DOHH2 (cell line): ENCODE data around the gene SEC24B.

Source experiments
- H3F3A ChIP-seq: fragments of 200-600 bp; sonication (generic), shearing (Covaris generic); 2 replicates; pipeline ENCODE4 v1.6.0; 2016; ENCODE audit warnings: antibody characterized with exemption, mild to moderate bottlenecking; ENCODE audit not compliant: control insufficient read depth, insufficient read depth
- H3K27ac ChIP-seq: fragments of 200-600 bp; sonication (generic); 2 replicates; pipeline ENCODE4 v1.5.1; 2014; ENCODE audit warnings: low read depth, mild to moderate bottlenecking, low read length, moderate library complexity
- H3K27me3 ChIP-seq: fragments of 200-600 bp; sonication (generic); 2 replicates; pipeline ENCODE4 v1.6.1; 2014; ENCODE audit warnings: mild to moderate bottlenecking, low read length, mixed read lengths; ENCODE audit not compliant: control insufficient read depth
- H3K36me3 ChIP-seq: fragments of 200-600 bp; sonication (generic); 2 replicates; pipeline ENCODE4 v1.6.1; 2014; ENCODE audit warnings: mild to moderate bottlenecking, low read length, moderate library complexity, mixed read lengths; ENCODE audit not compliant: control insufficient read depth
- H3K4me1 ChIP-seq: fragments of 200-600 bp; sonication (generic); 2 replicates; pipeline ENCODE4 v1.6.1; 2014; ENCODE audit warnings: mild to moderate bottlenecking, low read length, mixed read lengths; ENCODE audit not compliant: control insufficient read depth
- H3K4me2 ChIP-seq: fragments of 200-600 bp; sonication (generic); 2 replicates; pipeline ENCODE4 v1.6.0; 2014; ENCODE audit warnings: mild to moderate bottlenecking, low read length, moderate library complexity
- H3K4me3 ChIP-seq: fragments of 200-600 bp; sonication (generic); 2 replicates; pipeline ENCODE4 v1.5.1; 2014; ENCODE audit warnings: mild to moderate bottlenecking, low read length, mixed read lengths
- H3K79me2 ChIP-seq: fragments of 200-600 bp; sonication (generic); 2 replicates; pipeline ENCODE4 v1.6.1; 2014; ENCODE audit warnings: mild to moderate bottlenecking, low read length, mixed read lengths; ENCODE audit not compliant: control insufficient read depth
- H3K9me2 ChIP-seq: fragments of 200-600 bp; sonication (generic); replicated peaks from 2 replicates; pipeline ENCODE4 v1.6.1; 2014; ENCODE audit warnings: mild to moderate bottlenecking, low read length, mixed read lengths; ENCODE audit not compliant: control insufficient read depth
- H3K9me3 ChIP-seq: fragments of 200-600 bp; sonication (generic); 2 replicates; pipeline ENCODE4 v1.6.1; 2014; ENCODE audit warnings: antibody characterized with exemption, low read length, mixed read lengths; ENCODE audit not compliant: control insufficient read depth, insufficient read depth
- H4K20me1 ChIP-seq: fragments of 200-600 bp; sonication (generic); 2 replicates; pipeline ENCODE4 v1.6.0; 2014; ENCODE audit warnings: low read depth, mild to moderate bottlenecking, antibody characterized with exemption, low read length, moderate library complexity; ENCODE audit not compliant: control insufficient read depth, insufficient read depth
- EZH2phosphoT487 ChIP-seq: fragments of 200-600 bp; sonication (generic); IDR thresholded peaks from 2 replicates; pipeline ENCODE4 v1.6.1; 2017; ENCODE audit warnings: borderline replicate concordance, mild to moderate bottlenecking, antibody characterized with exemption, low read length, moderate library complexity, mixed read lengths
- TF ChIP-seq, protein P1 (sequence below): fragments of 200-600 bp; sonication (generic); IDR thresholded peaks from one replicate; pipeline ENCODE4 v1.5.1; 2014; ENCODE audit warnings: antibody characterized with exemption, mild to moderate bottlenecking, low read depth, low read length; ENCODE audit not compliant: poor library complexity, severe bottlenecking

SEC24B gene

DNA sequence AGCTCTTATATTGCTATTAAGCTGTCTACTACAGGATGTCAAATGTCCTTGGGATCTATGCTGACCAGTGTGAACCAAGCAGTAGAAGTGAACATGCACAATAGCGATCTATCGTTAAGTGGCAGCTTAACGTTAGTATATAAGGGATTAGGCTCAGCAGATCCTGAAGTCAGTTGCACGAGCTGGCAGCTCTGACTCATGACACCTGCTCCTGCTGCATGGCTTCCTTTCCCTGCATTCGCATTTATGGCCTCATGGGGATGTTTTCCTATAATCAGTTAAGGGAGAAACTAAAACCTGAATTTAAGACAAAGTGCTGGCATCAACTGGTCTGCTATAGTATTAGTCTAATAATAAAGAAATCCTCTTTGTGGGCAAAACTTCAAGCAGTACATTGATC, 113.8 kb downstream of the SEC24B start:
- H3K36me3 ChIP-seq: no peaks in the 10 kb centered on the region
- no peak overlapping the region for H3K4me3 ChIP-seq
- H3K4me1 ChIP-seq: peaks cover 14% of the 10 kb centered on the region
- H3K79me2 ChIP-seq: no peaks in the 10 kb centered on the region
- no peaks in the 10 kb centered on the region for H3F3A ChIP-seq
- H4K20me1 ChIP-seq: no peaks in the 10 kb centered on the region
- no peaks in the 10 kb centered on the region for H3K9me3 ChIP-seq
- no peak for TF ChIP-seq EZH2phosphoT487
- TF ChIP-seq, protein P1, sequence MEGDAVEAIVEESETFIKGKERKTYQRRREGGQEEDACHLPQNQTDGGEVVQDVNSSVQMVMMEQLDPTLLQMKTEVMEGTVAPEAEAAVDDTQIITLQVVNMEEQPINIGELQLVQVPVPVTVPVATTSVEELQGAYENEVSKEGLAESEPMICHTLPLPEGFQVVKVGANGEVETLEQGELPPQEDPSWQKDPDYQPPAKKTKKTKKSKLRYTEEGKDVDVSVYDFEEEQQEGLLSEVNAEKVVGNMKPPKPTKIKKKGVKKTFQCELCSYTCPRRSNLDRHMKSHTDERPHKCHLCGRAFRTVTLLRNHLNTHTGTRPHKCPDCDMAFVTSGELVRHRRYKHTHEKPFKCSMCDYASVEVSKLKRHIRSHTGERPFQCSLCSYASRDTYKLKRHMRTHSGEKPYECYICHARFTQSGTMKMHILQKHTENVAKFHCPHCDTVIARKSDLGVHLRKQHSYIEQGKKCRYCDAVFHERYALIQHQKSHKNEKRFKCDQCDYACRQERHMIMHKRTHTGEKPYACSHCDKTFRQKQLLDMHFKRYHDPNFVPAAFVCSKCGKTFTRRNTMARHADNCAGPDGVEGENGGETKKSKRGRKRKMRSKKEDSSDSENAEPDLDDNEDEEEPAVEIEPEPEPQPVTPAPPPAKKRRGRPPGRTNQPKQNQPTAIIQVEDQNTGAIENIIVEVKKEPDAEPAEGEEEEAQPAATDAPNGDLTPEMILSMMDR: no peak
- H3K9me2 ChIP-seq: no peaks in the 10 kb centered on the region
- no peaks in the 10 kb centered on the region for H3K27me3 ChIP-seq
- H3K27ac ChIP-seq: no peak overlapping the region
- no peak overlapping the region for H3K4me2 ChIP-seq

DNA sequence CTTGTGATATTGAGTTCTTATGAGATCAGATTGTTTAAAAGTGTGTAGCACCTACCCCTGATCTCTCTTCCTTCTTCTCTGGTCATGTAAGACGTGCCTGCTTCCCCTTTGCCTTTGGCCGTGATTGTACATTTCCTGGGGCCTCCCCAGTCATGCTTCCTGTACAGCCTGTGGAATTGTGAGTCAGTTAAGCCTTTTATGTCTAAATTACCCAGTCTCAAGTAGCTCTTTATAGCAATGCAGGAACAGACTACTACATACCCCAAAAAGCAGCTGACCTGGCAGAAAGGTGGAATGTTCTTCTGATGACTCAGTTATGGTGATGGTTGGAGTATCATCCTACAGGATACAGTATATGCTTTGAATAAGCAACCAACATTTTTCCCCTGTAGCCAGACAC, 115.0 kb downstream of the SEC24B start:
- H3K27ac ChIP-seq: no peak overlapping the region
- no peak overlapping the region for H3K4me3 ChIP-seq
- no peaks in the 10 kb centered on the region for H3K9me2 ChIP-seq
- no peak overlapping the region for H3K4me2 ChIP-seq
- H3F3A ChIP-seq: no peaks in the 10 kb centered on the region
- no peaks in the 10 kb centered on the region for H4K20me1 ChIP-seq
- TF ChIP-seq, protein P1: no peak
- no peak for TF ChIP-seq EZH2phosphoT487
- H3K9me3 ChIP-seq: no peaks in the 10 kb centered on the region
- H3K36me3 ChIP-seq: no peaks in the 10 kb centered on the region
- no peaks in the 10 kb centered on the region for H3K27me3 ChIP-seq
- H3K79me2 ChIP-seq: no peaks in the 10 kb centered on the region
- peaks cover 14% of the 10 kb centered on the region for H3K4me1 ChIP-seq

DNA sequence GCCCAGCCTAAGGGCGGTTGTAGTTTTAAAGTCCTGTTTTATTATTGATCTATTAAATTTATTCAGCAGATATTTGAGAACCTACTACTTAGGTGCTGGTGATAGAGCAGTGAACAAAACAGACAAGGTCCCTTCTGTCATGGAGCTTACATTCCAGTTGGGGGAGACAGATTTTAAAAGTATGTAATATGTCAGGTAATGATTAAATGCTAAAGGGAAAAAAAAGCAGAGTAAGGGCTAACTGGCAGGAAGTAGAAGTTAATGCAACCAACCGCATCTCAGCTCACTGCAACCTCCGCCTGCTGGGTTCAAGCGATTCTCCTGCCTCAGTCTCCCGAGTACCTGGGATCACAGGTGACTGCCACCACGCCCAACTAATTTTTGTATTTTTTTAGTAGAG, 118.6 kb downstream of the SEC24B start:
- H3K4me2 ChIP-seq: no peak overlapping the region
- TF ChIP-seq, protein P1: no peak
- no peak for TF ChIP-seq EZH2phosphoT487
- no peaks in the 10 kb centered on the region for H3K27me3 ChIP-seq
- no peaks in the 10 kb centered on the region for H3K36me3 ChIP-seq
- H4K20me1 ChIP-seq: no peaks in the 10 kb centered on the region
- peaks cover 24% of the 10 kb centered on the region for H3K4me1 ChIP-seq
- 0 out of 2 replicates have a peak, but pooled peaks cover 2% of the 10 kb centered on the region for H3F3A ChIP-seq
- no peak overlapping the region for H3K27ac ChIP-seq
- no peaks in the 10 kb centered on the region for H3K9me3 ChIP-seq
- no peaks in the 10 kb centered on the region for H3K79me2 ChIP-seq
- H3K4me3 ChIP-seq: no peak overlapping the region
- H3K9me2 ChIP-seq: no peaks in the 10 kb centered on the region
